ENCODE measurements around the gene GPR141. TPM values are rescaled to one million over a fixed set of nuclear protein-coding genes. Genes with fewer than 3 reads are reported as not detected.

GPR141 gene
- total RNA-seq (not detected), polyA plus RNA-seq (1.1 TPM)

- peak within 1 kb of the TSS in 1 of 8 donors; percentile 61 for H3K27ac Mint-ChIP-seq
- no peaks in the 10 kb centered on the region for H3K36me3 Mint-ChIP-seq
- no peaks in the 10 kb centered on the region for H3K9me3 Mint-ChIP-seq
- Histone ChIP-seq H3K27me3 (ENCODE audit: insufficient read depth, low read length, poor library complexity, severe bottlenecking) (no peaks in the 10 kb centered on the region), H3K36me3 (ENCODE audit: insufficient read depth, low read length) (no peaks in the 10 kb centered on the region), H3K4me1 (ENCODE audit: insufficient read depth, low read length) (no peaks in the 10 kb centered on the region), H3K27ac (ENCODE audit: low read depth, low read length) (no peak within 1 kb of the TSS), H3K4me3 (ENCODE audit: low read length) (no peak within 1 kb of the TSS), H3K9me3 (ENCODE audit: low read length) (no peaks in the 10 kb centered on the region)
- ChIA-PET POLR2A (no interaction called here), CTCF (no interaction called here)
- H3K4me3 Mint-ChIP-seq: peak within 1 kb of the TSS in 5 of 7 donors; percentile 10 to 79 (median 58)
- H3K27me3 Mint-ChIP-seq: peaks cover 11 to 14% of the 10 kb centered on the region in 2 donors
- DNase-seq: no peak
- peaks cover 0 to 4% (median 3%) of the 10 kb centered on the region in 3 donors for H3K4me1 Mint-ChIP-seq
These were observed at the start of gene GPR141 for GRCh38 chr7:37683246-37684120. GPR141 (plus strand) TSS chr7:37683766; CDS start chr7:37740394, 56,628 bp downstream.

- Histone ChIP-seq H3K4me3 (ENCODE audit: low read length) (no peak overlapping the region), H3K27me3 (ENCODE audit: insufficient read depth, low read length, poor library complexity, severe bottlenecking) (no peaks in the 10 kb centered on the region), H3K27ac (ENCODE audit: low read depth, low read length) (no peak overlapping the region), H3K36me3 (ENCODE audit: insufficient read depth, low read length) (no peaks in the 10 kb centered on the region), H3K4me1 (ENCODE audit: insufficient read depth, low read length) (no peaks in the 10 kb centered on the region), H3K9me3 (ENCODE audit: low read length) (no peaks in the 10 kb centered on the region)
- ChIA-PET POLR2A (no interaction called here), CTCF (no interaction called here)
- peaks cover 15 to 31% (median 27%) of the 10 kb centered on the region in 5 donors for H3K9me3 Mint-ChIP-seq
- no peaks in the 10 kb centered on the region for H3K36me3 Mint-ChIP-seq
- H3K27ac Mint-ChIP-seq: no peak overlapping the region
- peaks cover 11 to 26% of the 10 kb centered on the region in 2 donors for H3K27me3 Mint-ChIP-seq
- peak overlapping the region in 1 of 7 donors; percentile 20 for H3K4me3 Mint-ChIP-seq
- H3K4me1 Mint-ChIP-seq: peaks cover 4 to 14% (median 5%) of the 10 kb centered on the region in 3 donors
- DNase-seq: no peak
These were observed 48.2 kb upstream of the GPR141 start for GRCh38 chr7:37635346-37635745.

GRCh38 chr7:37642028-37642540, 41.5 kb upstream of the GPR141 start:
- no peaks in the 10 kb centered on the region for H3K9me3 ChIP-seq (ENCODE audit: low read length)
- no peak for DNase-seq
- H3K4me3 ChIP-seq (ENCODE audit: low read length): no peak overlapping the region
- no peaks in the 10 kb centered on the region for H3K36me3 ChIP-seq (ENCODE audit: insufficient read depth, low read length)
- Mint-ChIP-seq H3K27me3 (peaks cover 11 to 22% of the 10 kb centered on the region in 2 donors), H3K27ac (no peak overlapping the region), H3K4me1 (no peaks in the 10 kb centered on the region), H3K4me3 (no peak overlapping the region), H3K36me3 (peaks cover 0 to 2% (median 0%) of the 10 kb centered on the region in 3 donors), H3K9me3 (peaks cover 8 to 22% (median 13%) of the 10 kb centered on the region in 5 donors)
- no peak overlapping the region for H3K27ac ChIP-seq (ENCODE audit: low read depth, low read length)
- peaks cover 5% of the 10 kb centered on the region for H3K27me3 ChIP-seq (ENCODE audit: insufficient read depth, low read length, poor library complexity, severe bottlenecking)
- no peaks in the 10 kb centered on the region for H3K4me1 ChIP-seq (ENCODE audit: insufficient read depth, low read length)
- ChIA-PET POLR2A (no interaction called here), CTCF (no interaction called here)

GRCh38 chr7:37643876-37644275, 39.7 kb upstream of the GPR141 start:
- Mint-ChIP-seq H3K4me1 (no peaks in the 10 kb centered on the region), H3K4me3 (peak overlapping the region in 1 of 7 donors; percentile 32), H3K9me3 (peaks cover 0 to 9% (median 3%) of the 10 kb centered on the region in 5 donors), H3K36me3 (peaks cover 0 to 2% (median 0%) of the 10 kb centered on the region in 3 donors), H3K27me3 (peaks cover 6 to 17% of the 10 kb centered on the region in 2 donors), H3K27ac (peak overlapping the region in 1 of 8 donors; percentile 43)
- no peak for DNase-seq
- Histone ChIP-seq H3K27ac (ENCODE audit: low read depth, low read length) (no peak overlapping the region), H3K36me3 (ENCODE audit: insufficient read depth, low read length) (no peaks in the 10 kb centered on the region), H3K9me3 (ENCODE audit: low read length) (no peaks in the 10 kb centered on the region), H3K27me3 (ENCODE audit: insufficient read depth, low read length, poor library complexity, severe bottlenecking) (peaks cover 5% of the 10 kb centered on the region), H3K4me1 (ENCODE audit: insufficient read depth, low read length) (no peaks in the 10 kb centered on the region), H3K4me3 (ENCODE audit: low read length) (no peak overlapping the region)
- POLR2A ChIA-PET: no interaction called here
- CTCF ChIA-PET: no interaction called here

- Histone ChIP-seq H3K27me3 (ENCODE audit: insufficient read depth, low read length, poor library complexity, severe bottlenecking) (peaks cover 5% of the 10 kb centered on the region), H3K9me3 (ENCODE audit: low read length) (no peaks in the 10 kb centered on the region), H3K4me3 (ENCODE audit: low read length) (no peak overlapping the region), H3K4me1 (ENCODE audit: insufficient read depth, low read length) (no peaks in the 10 kb centered on the region), H3K27ac (ENCODE audit: low read depth, low read length) (no peak overlapping the region), H3K36me3 (ENCODE audit: insufficient read depth, low read length) (no peaks in the 10 kb centered on the region)
- H3K4me1 Mint-ChIP-seq: no peaks in the 10 kb centered on the region
- peaks cover 0 to 2% (median 0%) of the 10 kb centered on the region in 3 donors for H3K36me3 Mint-ChIP-seq
- no peak for DNase-seq
- ChIA-PET CTCF (no interaction called here), POLR2A (no interaction called here)
- H3K27ac Mint-ChIP-seq: peak overlapping the region in 1 of 8 donors; percentile 62
- H3K4me3 Mint-ChIP-seq: peak overlapping the region in 3 of 7 donors; percentile 10 to 79 (median 40)
- H3K9me3 Mint-ChIP-seq: peaks cover 0 to 5% (median 2%) of the 10 kb centered on the region in 5 donors
- H3K27me3 Mint-ChIP-seq: peaks cover 5 to 7% of the 10 kb centered on the region in 2 donors
These were observed 38.1 kb upstream of the GPR141 start for GRCh38 chr7:37645282-37646050.

GRCh38 chr7:37656913-37657530, 26.5 kb upstream of the GPR141 start:
- Mint-ChIP-seq H3K36me3 (no peaks in the 10 kb centered on the region), H3K4me3 (peak overlapping the region in 3 of 7 donors; percentile 33 to 54 (median 45)), H3K4me1 (peaks cover 4 to 14% (median 13%) of the 10 kb centered on the region in 3 donors), H3K9me3 (peaks cover 0 to 1% (median 0%) of the 10 kb centered on the region in 5 donors), H3K27me3 (peaks cover 2 to 12% of the 10 kb centered on the region in 2 donors), H3K27ac (peak overlapping the region in 1 of 8 donors; percentile 6)
- ChIA-PET CTCF (no interaction called here), POLR2A (no interaction called here)
- H3K27me3 ChIP-seq (ENCODE audit: insufficient read depth, low read length, poor library complexity, severe bottlenecking): no peaks in the 10 kb centered on the region
- H3K27ac ChIP-seq (ENCODE audit: low read depth, low read length): no peak overlapping the region
- DNase-seq: no peak
- no peaks in the 10 kb centered on the region for H3K4me1 ChIP-seq (ENCODE audit: insufficient read depth, low read length)
- no peaks in the 10 kb centered on the region for H3K9me3 ChIP-seq (ENCODE audit: low read length)
- no peaks in the 10 kb centered on the region for H3K36me3 ChIP-seq (ENCODE audit: insufficient read depth, low read length)
- H3K4me3 ChIP-seq (ENCODE audit: low read length): no peak overlapping the region

GRCh38 chr7:37657816-37658215, 25.8 kb upstream of the GPR141 start:
- Histone ChIP-seq H3K27me3 (ENCODE audit: insufficient read depth, low read length, poor library complexity, severe bottlenecking) (no peaks in the 10 kb centered on the region), H3K36me3 (ENCODE audit: insufficient read depth, low read length) (no peaks in the 10 kb centered on the region), H3K27ac (ENCODE audit: low read depth, low read length) (no peak overlapping the region), H3K9me3 (ENCODE audit: low read length) (no peaks in the 10 kb centered on the region), H3K4me3 (ENCODE audit: low read length) (no peak overlapping the region), H3K4me1 (ENCODE audit: insufficient read depth, low read length) (no peaks in the 10 kb centered on the region)
- Mint-ChIP-seq H3K27me3 (peaks cover 2 to 17% of the 10 kb centered on the region in 2 donors), H3K4me3 (peak overlapping the region in 2 of 7 donors; percentile 14 to 54), H3K36me3 (no peaks in the 10 kb centered on the region), H3K9me3 (peaks cover 0 to 1% (median 0%) of the 10 kb centered on the region in 5 donors), H3K27ac (no peak overlapping the region), H3K4me1 (peaks cover 4 to 14% (median 13%) of the 10 kb centered on the region in 3 donors)
- ChIA-PET CTCF (no interaction called here), POLR2A (no interaction called here)
- DNase-seq: no peak

All from CD8-positive, alpha-beta memory T cell (primary cell).